Stimulated activated CD4-positive, alpha-beta T cell treated with anti-CD3 and anti-CD28 coated beads, Interleukin-1b, Interleukin-23, amount 100 ng/mL, for 1 hour (primary cell): ENCODE data around the gene FHAD1.
A peak's percentile ranks its signal among the peaks of the same experiment; 100 is the strongest.

Source experiments
- DNase-seq, 2 donors: peaks; one replicate each; pipeline ENCODE4 v3.0.0-alpha.2; 2020; ENCODE audit warnings: low read depth in 2 of 2

Gene FHAD1

DNA sequence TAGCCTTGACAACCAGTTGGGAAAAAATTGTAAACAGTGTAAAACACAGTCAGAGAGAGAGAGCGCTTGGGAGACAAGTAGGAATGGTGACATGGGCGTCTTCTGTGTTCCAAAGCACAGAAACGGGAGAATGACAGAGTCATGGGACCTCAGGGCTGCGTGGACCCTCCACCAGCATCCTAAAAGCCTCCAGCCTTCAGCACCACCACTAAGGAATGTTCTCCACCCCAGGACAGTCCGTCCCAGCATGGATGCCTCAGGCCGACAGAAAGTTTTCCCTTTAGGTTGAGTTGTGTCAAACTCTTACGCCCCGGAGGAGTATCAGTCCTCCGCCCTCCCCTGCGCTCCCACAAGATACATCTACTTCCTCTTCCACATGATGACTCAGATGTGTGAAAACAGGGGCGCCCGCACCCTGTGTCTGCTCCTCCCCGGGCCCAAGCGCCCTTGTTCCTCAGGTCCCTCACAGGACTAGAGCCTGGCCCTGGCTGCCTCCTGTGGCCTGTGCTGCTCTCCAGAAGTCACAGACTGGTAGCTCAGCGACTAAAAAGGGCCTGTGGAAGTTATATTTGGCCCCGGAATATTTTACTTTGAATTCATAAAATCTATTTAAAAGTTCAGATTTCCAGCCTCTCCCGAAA lies 98.8 kb downstream of the FHAD1 start:
- DNase-seq = peak in 1 of 2 donors; percentile 25

DNA sequence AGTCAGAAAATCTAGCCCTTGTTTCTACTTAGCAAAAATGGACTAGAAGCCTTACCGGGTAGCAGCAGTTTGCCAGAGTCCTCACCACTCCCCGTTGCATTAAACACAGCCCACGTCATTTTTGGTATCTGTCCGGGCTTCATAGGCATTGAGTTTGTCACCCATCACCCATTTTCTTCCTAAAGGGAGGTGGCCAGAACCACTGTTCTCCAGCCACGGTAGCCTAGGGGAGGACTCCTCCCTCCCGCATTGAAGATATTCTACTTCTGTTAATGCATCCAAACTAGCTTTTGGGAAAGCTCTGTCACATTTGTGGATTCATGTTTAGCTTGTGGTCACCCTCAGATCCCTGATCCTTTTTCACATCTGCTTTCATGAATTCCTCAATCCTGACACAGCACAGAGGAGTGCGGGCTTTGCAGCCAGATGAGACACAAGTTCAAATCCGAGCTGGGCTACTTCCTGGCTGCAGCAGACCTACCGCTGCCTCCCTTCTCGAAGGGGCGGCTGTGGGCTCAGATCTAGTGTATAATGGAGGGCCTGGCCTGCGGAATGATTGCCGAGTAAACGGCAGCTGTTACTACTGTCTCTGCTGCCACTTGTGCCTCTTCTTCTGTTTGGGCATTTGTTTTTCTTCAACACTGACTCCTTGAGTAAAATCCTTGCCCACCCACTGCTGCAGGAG lies 99.5 kb downstream of the FHAD1 start:
- DNase-seq = no peak

DNA sequence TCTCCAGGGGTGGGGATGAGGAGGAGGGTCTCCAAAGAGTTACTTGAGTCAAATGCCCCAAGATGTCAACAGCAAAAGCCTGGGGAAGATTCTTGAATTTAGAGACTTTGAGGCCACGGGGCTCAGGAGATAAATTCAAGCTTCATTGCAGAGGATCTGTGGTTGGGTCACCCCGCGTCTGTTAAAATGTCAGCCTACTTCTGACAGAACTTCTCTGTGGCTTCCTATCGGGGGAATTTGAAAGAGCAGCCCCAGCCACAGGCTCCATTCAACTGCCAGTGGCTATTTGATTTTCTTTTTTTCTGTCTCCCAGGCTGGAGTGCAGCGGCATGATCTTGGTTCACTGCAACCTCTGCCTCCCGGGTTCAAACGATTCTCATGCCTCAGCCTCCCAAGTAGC lies 100.2 kb downstream of the FHAD1 start:
- no peak for DNase-seq

DNA sequence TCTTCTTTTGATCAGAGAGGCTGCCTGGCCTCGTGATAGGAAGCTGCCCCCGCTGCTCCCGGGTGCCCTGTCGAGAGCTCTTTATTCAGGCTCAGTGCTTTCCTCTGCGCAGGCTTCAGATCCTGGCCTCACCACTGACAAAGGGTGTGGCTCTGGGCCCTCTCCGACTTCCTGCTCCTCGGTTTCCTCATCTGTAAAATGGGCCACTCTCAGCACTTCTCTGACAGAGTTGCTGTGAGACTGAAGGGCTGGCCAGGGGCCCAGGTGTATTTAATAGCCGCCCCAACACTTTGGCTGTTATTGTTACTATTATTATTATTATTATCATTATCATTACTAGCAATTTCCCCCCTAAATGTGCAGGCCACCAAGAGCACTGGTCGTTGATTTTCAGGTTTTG lies 101.6 kb downstream of the FHAD1 start:
- DNase-seq = no peak

DNA sequence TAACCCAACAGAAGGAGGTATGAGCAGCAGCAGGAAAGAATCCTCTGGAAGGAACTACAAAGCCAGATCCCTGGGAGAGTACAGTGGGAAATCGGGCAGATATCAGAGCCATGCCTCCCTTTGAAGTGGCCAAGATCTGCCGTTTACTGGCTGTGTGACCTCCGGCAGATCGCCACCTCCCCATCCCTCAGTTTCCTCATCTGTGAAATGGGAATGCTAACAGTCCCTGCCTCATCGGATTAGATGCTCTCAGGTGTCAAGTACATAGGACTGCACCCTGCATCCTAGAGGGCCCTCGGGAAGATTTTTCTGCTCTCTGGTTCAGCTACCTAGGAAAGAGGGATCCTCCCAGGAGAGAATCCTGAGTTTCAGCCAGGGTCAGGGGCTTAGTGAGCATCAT lies 102.1 kb downstream of the FHAD1 start:
- DNase-seq = no peak

DNA sequence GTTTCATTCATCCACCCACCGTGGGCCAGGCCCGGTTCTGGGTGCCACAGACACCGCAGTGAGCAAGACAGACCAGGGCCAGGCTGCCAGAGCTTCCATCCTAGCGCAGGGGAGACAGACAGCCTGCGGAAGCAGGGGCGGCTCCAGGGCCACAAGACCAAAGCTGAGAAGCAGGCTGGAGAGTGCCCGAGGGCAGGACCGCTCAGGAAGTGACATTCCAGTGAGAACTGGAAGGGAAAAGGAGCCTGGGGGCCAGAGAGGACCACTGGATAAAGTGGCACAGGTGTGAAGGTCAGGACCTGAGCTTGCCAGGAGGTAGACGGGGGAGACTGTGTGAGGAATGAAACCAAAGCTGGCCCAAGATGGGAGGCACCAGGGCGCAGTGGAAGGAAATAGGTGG lies 103.1 kb downstream of the FHAD1 start:
- no peak for DNase-seq

DNA sequence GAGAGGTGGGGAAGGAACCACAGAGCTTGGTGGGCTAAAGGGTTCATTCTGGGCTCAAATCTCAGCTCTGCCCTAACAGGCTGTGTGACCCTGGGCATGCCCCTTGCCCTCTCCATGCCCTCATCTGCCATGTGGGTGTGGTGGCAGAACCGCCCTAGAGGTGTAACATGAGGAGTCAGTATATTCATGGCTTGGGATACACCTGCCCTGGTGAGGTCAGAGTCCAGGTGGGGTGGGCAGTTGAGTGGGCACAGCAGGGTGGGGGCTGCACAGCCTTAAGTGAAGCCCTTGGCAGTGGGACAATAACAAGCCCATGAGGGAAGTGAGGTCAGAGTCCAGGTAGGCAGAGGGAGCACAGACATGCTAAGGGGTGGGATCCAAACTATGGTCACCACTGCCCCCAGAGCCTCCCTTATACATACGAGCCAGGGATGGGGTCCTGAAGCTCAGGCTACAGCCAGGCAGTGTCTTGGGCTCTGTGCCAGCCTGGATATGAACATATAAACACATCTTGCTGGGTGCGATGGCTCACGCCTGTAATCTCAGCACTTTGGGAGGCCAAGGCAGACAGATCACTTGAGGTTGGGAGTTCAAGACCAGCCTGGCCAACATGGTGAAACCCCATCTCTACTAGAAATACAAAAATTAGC lies 103.7 kb downstream of the FHAD1 start:
- no peak for DNase-seq

DNA sequence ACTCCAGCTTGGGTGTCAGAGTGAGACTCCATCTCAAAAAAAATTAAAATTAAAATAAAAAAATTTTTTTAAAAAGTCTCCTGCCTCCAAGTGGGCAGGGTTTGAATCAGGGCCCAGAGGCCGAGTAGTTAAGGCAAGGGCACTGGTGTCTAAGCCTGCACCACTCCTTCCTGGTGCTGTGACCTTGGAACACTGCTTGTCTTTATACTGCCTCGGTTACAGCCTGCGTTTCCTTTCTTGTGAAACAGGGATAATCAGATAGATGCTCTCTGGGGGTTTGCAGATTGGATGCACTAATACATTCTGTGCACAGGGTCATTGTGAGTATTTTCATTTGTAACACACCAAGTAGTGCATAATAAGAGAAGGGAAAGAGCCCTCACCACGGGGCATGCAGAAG lies 104.3 kb downstream of the FHAD1 start:
- DNase-seq = no peak

DNA sequence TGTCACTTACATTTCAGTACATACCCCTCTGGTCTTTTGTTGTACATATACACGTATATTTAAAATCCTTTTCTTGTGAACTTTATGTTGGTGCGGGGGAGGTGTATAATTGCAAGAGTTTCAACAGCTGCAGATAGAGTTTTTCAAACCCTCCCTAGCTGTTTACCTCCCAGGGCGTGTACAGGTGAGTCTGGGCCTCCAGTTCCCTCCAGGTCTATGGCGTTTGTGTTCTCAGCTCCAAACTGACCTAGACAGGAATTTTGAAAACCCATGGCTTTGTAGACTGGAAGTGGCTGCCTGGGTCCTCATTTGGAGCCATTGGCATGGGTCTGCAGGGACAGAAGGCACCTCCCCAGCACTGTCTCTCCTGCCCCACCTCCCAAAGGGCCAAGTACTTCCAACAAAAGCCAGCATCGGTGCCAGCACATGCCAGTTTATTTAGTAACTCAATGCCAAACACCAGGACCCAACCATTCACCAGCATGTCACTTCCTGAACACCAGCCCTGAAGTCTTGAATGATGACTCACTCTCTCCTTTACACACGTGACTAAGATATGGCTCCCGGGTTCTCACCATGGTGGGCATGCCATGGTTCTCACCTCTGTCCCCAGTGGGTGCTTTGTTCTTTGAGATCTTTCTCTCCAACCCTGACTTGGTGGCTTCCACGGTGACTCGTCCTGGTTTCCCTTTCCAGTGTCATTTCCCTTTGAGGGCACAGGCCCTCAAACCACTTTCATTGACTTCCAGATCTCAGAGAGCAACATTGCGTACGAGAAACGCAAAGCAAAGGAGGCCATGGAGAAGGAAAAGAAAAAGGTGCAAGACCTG lies 105.3 kb downstream of the FHAD1 start:
- no peak for DNase-seq

DNA sequence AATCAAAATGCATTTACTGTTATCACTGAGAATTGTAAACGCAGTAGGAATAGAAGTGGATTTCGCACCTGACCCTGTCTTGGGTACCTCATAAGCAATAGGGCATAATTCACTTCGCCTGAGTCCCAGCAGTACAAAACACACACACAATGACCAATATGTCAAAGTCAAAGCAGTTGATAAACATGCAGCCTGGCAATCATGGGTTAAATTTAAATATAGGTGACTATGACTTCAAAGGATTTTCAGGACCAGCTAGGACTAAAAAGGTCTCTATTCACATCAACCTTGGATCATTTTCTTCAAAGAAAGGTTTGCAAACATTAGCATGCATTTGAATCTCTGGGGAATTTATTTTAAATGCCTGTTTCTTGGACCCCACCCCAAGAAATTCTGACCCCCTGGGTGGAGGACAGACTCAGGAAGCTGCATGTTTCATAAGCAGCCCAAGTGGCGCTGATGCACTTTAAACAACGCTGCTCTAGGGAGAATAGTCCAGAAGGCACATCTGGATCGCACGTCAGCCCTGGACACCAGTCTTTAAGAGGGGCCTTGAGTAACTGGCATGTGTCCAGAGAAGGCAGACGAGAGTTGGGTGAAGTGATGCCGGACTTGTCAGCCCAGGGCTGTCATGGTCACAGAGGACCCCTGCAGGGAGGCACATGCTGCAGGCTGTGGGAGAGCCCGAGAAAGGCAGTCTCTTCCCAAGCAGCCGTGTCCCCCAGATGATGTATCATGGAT lies 107.0 kb downstream of the FHAD1 start:
- no peak for DNase-seq

DNA sequence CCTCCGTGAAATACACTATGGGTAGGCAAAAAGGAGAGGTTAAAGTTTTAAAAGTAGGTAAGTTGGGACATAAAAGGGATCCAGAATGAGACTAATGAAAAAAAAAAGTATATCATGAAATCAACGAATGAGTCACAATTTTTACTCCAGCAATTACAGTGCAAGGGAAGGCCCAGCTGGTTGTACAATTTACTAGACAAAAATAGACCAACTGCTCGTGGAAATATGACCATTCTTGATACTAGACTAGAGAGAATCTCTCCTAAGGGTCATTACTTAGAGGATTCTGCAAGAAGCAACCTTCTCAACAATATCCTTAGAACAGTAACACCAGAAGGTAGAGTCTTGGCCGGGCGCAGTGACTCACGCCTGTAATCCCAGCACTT lies 107.5 kb downstream of the FHAD1 start:
- DNase-seq = no peak

DNA sequence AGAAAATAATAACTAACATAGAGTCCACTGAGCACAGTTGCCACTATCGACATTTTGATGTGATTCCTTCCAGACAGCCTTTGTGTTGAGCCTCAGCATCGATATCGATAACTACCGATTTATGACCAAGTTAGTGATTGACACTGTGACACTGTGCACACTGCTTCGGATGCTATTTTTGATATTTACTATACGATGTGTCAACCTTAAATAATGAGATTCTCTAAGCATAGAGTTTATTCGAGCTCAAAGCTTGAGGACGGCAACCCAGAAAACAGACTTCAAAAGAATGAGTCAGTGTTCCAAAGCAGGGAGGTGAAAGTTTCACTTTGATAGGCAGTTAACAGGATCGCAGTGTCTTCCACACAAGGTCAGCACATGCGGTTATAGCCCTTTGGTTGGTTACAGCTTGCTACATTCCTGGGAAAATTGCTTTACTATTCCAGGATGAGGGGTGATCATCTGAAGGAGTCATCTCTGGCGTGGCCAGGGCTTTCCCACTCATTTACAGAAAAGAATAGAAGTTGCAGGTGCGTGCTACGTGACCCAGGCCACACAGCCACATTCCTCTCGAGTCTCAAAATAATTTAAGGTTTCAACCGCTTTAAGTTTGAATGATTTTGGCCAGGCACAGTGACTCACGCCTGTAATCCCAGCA lies 109.1 kb downstream of the FHAD1 start:
- no peak for DNase-seq

DNA sequence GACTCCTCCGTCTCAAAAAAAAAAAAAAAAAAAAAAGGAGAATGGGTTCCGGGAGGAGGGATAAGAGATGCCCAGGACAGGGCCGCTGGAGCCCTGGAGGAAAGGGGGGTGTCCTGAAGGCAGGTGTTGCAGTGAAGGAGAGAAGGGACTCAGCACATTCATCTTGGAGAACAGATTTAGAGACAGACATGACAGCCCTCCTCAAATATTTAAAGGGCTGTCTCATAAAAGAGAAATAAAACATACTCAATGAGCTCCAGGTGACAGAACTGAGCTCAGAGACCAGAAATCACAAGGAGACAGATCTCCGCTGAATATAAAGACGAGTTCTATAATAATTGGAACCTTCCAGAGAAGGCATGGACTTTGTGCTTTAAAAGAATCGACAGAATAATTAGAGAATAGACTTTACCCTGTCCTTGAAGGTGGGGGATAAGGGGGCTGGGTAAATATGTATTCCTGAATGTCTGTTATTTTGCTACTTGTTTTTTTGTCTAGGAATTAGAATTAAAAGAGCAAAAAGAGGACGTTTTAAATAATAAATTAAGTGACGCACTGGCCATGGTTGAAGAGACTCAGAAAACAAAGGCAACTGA lies 110.7 kb downstream of the FHAD1 start:
- no peak for DNase-seq

DNA sequence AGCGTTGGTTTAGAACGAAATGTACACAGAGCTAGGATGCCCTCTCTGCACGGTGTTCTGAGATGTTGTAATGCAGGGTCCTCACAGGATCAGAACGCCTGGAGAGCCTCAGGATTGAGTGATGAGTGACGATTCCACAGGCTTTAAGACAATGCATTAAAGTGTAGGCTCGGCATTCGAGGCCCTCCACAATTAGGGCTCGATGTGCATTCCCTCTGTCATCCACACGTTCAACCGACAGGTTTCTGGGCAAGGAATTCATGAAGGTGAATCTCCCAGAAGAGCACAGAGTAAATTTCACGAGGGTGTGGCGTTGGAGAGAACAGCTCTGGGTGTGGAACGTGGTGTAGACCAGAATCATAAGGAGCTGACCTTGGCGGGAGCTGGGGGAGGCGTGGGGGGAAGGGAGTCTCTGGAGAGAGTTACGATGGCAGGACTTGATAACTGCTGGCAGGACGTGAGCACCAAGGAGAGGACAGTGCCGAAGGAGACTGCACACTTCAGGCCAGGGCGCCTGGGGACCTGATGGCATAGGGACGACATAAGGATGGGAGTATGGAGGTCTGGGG lies 111.6 kb downstream of the FHAD1 start:
- DNase-seq = no peak

DNA sequence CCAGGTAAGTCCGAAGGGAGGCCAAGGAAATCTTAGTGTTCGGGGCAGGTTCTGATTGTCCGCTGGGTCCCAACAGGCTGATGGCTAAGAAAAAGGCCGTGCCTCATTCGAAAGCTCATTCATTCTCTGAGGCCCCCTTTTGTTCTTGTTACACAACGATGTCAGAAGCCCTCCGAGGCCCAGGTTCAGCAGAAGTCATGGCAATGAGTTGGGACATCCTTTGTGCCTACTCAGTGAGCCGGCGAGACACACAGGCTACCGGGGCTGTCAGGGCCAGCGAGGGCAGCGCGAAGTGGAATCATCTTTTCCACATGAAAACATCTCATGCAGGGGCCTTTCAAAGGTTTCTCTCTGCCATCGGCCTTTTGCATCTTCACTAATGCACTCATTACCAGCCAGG lies 113.7 kb downstream of the FHAD1 start:
- no peak for DNase-seq

DNA sequence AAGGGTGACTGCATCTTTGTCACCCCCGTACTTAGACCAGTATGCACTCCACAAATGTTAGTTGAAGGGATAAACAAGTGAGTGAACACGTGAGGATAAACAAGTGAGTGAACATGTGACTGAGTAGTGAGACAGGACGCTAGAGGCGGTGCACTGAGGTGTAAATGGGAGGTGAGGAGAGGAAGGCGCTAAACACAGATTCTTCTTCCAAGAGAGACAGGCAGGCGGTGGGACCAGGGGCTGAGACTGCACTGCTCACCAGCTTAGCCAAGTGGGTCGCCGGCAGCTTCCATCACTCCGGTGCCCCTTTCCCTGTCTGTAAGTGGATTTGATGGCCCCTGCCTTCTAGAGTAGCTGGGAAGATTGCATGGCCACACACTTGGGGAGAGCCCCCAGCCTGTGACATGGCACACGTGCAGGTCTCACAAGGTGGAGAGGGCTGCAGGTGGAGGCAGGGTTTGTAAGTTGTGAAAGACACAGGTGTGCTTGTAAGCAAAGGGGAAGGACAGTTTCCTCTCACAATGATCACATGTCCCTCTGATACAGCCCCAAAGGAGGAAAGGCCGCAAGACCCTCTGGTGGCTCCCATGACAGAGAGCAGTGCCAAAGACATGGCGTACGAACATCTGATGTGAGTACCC lies 115.2 kb downstream of the FHAD1 start:
- DNase-seq = no peak

DNA sequence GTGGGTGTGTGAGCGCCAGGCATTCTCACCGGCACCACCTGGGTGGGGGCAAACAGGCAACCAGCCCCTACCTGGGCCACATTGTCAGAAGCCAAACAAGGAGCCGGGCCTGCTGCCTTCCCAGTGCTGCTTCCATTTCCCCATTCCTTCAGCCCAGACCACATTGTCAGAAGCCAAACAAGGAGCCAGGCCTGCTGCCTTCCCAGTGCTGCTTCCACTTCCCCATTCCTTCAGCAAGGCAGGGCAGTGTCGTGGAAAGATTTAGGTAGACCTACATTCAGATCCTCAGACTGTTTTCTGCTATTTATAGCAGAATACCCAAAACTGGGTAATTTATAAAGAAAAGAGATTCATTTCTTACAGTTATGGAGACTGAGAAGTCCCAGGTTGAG lies 115.7 kb downstream of the FHAD1 start:
- DNase-seq = no peak

DNA sequence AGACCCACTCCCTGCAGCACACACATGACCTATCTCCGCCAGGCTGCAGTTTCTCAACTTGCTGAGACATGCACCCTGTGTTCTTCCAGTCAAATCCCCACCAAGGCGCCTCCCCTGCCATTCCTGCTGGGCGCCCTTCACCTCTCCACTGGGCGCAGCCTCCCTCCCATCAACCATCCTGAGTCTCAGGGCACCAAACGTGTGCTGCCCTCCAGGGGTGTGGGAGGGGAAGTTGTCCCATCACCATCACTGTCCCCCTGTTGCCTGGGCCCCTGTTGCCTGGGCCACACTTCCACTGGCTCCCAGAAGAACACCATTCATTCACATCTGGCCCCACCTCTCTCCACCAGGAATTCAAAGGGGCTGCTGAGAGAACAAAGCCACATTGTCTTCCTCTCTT lies 117.7 kb downstream of the FHAD1 start:
- no peak for DNase-seq

DNA sequence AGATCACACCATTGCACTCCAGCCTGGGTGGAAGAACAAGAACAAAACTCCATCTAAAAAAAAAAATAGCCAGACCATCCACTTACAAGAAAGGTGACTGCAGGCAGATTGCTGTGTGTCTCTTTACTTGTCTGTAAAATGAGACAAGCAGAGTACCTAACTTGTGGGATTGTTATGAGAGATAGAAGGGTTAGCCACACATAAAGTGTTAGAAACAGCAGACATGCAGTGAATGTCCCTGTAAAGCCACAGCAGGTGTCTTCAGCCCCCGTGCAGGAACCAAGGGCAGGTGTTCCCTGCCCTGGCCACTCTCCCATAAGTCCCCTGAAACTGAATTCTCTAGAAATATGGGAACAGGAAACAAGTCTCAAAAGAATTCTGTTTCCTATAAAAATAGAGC lies 121.9 kb downstream of the FHAD1 start:
- no peak for DNase-seq

DNA sequence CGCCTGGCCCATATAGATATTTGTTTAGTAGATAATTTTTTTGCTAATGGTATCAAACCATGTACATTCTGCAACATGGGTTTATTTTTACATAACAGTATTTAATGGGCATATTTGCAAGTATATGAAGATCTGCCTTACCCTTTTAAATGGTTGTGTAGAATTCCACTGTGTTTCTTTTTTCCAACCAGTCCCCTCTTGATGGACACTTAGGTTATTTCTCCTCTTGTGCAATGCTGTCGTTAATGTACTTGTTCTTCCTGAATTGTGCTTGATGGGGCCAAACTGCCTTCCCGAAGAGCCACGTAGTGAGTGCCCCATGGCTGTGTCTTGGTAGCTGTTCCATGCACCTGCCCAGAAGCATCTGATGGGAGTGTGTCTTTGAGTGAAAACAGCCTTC lies 123.2 kb downstream of the FHAD1 start:
- no peak for DNase-seq
